T-helper 2 cell (primary cell): Measurements from ENCODE around the gene MRC2.
"Not testable (repeated sequence)": the region's sequence is repeated elsewhere in the genome, so short reads cannot be mapped to it uniquely, and the experiment has no call there.

Source experiments
- DNase-seq, 5 experiments: peaks; one replicate each; pipeline versions ENCODE4 v3.0.0 to v3.0.0-alpha.2; 2012 to 2022

MRC2 gene

DNA sequence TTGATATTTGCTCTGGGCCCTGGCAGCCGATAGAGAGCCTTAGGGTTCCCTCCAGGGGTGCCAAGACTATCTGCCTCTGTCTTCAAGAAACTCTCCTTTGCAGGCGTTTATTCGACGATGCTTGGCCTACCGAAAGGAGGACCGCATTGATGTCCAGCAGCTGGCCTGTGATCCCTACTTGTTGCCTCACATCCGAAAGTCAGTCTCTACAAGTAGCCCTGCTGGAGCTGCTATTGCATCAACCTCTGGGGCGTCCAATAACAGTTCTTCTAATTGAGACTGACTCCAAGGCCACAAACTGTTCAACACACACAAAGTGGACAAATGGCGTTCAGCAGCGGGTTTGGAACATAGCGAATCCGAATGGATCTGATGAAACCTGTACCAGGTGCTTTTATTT is 15.2 kb upstream of the MRC2 start:
- DNase-seq, result not testable (repeated sequence)

- DNase-seq, result not testable (repeated sequence)
Observed at GRCh38 chr17:62613095-62613494, 14.4 kb upstream of the MRC2 start.

- DNase-seq, result no peak
Observed at GRCh38 chr17:62614142-62614541, 13.3 kb upstream of the MRC2 start.

DNA sequence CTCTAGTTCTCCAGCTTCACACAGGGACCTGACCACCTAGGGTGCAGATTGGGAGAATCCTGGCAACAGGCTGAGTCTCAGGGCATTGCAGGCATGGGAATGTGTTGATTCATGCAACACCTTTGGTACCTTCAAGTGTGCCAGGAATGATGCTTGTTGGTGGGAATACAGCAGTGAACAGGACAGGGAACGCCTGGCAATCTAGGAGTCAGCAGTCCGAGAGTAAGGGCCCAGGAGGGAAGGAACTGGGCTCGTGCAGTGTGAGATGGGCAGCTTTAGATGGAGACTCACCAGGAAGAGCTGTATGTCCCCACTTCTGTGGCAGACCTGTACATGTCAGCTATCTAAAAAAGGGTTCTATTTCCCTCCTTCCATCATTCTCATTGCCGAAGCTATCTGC is 12.0 kb upstream of the MRC2 start:
- DNase-seq, result no peak

- DNase-seq, result no peak
Observed at GRCh38 chr17:62616993-62617893, 10.2 kb upstream of the MRC2 start.

- DNase-seq, result no peak
Observed at GRCh38 chr17:62617894-62618472, 9.5 kb upstream of the MRC2 start.

DNA sequence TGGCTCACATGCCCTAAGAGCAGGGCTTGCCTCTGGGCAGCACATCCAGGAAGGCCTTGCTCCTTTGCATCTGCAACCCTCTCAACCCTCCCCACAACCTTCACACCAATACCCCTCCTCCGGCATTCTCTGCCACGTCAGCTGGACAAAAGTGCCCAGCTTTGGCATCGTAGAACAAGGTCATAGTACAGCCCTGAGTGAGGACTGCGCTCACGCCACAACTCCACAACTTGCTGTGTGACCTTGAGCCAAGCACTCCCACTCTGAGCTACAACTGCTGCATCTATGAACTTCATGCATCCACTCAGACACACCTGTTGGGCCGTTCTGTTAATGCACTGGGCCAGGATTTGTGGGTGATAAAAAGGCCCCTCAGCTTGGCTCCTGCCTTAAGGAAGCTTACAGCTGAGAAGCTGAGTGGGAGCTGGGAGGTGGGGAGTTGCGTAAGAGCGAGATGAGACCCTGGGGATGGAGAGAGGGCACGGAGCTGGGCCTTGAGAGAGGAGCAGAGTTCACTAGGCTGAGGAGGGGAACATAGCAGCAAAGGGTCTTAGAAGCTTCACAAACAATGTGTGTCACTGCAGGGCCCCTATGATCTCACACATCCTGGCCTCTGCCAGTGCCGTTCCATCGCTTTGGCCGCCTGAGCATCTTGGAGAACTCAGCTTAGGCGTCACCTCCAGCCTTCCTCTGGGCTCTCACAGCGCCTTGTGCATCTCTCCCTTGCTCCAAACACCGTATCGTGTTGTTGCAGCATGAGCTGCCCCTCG is 8.6 kb upstream of the MRC2 start:
- no peak for DNase-seq

DNA sequence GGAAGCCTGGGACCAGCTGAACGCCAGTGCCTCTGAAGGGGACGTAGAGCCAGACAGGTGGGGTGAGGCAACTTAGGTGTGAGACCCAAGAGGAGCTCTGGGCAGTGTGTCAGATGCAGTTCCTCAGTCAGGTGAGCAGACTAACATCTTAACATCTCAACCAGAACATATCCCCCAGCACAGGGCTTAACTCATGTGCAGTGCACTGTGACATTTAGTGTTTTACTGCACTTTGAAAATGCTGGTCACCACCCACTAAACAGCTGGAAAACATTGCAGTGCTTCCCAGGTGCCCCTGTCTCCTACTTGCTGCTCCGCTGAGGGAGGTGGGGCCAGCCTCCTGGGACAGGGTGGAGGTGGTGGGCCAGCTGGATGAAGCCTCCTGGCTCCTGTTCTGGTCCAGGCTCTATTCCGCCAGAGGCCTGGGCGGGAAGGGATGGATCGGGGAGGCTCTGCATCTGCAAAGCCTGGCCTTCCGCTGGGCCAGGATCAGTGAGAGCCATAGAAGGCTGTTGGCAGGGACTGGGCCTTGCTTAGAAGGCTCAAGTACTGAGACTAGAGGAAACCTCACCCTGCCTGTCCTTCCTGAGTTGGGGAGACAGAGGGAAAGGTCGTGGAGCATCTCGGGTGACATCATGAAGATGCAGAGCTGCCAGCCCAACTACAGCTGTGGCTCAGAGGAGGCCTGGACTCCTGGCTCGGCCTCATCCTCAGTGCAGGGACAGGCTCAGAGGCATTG is 7.9 kb upstream of the MRC2 start:
- DNase-seq, result no peak

DNA sequence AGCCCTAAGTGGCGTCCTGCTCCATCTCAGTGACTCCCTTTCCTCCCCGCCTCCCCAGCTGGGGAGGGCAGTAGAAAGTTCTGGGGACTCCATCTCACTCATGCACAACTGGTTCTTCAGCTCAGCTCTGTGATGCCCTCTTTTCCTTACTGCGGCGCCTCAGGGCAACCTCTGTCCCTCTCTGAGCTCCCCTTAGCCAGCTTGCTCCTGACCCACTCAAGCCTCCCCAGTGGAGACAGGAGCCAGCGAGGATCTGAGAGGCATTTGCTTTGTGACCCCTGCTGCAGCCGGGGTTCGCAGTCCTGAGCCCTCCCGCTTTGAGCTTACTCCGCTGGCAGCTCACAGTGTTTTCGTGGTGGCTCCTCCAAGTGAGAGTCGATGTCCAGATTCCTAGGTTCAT is 6.2 kb upstream of the MRC2 start:
- no peak for DNase-seq

- no peak for DNase-seq
Observed at GRCh38 chr17:62625184-62625869, 2.1 kb upstream of the MRC2 start.

- DNase-seq, result no peak
Observed at GRCh38 chr17:62625870-62626200, 1.6 kb upstream of the MRC2 start.

DNA sequence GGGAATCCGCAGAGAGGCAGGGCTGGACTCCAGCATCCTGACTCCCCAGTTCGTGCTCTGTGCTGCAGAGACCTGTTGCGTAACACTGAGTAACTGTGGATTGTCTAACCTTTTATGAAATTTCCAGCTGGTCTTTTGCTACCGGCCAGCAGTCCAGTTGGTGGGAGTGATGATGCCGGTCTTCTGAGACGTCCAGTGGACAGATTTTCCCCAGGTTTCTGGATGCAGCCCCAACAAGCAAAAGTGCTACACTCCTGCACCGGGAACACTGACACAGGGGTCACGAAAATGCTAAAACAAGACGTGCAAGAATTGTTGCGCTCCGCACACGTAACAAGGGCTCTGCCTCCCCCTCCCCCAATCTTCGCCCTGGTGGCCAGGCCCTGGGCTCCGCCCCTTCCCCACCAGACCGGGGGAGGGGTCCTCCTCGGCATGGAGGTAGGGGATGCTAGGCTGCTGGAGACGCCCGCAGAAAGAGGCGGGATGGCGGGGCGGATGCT is 701 bp upstream of the MRC2 start:
- peak in 1 of 5 experiments; percentile 52 for DNase-seq

DNA sequence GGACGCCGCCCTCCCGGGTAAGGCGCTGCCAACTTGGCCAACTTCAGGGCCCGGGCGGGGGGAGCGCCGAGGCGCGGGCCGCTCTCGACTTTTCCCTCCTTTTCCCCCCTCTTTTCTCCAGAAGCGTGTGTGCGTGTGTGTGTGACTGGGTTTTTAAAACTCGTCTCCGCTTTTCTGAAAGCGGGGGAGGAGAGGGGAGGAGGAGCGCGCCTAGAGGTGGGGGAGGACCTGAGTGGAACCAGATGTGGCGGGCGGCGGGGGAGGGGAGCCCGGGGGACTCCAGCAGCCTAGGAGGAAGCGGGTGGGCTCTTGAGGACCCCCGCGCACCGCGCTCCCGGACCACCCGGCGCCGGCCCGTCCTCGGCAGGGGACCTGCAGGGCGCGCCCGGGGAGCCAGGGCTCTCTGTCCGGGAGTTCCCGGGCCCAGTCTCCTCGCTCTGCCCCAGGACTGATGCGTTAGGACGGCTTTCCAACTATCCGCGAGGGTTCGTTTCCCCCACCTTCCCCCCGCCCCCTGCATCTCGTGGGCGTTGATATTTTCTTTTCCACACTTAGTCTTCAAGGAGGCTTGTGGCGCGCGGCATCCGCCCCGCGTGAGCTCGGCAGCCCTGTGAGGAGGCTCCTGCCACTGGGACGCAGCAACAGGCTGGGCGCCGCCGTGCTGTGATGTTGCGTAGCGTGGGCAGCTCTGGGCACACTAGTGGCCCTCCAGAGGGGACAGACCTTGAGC is 599 bp downstream of the MRC2 start:
- DNase-seq, result peak in 2 of 5 experiments; percentile 19 to 74

GRCh38 chr17:62628831-62629555 is 1.5 kb downstream of the MRC2 start:
- peak in 1 of 5 experiments; percentile 28 for DNase-seq

DNA sequence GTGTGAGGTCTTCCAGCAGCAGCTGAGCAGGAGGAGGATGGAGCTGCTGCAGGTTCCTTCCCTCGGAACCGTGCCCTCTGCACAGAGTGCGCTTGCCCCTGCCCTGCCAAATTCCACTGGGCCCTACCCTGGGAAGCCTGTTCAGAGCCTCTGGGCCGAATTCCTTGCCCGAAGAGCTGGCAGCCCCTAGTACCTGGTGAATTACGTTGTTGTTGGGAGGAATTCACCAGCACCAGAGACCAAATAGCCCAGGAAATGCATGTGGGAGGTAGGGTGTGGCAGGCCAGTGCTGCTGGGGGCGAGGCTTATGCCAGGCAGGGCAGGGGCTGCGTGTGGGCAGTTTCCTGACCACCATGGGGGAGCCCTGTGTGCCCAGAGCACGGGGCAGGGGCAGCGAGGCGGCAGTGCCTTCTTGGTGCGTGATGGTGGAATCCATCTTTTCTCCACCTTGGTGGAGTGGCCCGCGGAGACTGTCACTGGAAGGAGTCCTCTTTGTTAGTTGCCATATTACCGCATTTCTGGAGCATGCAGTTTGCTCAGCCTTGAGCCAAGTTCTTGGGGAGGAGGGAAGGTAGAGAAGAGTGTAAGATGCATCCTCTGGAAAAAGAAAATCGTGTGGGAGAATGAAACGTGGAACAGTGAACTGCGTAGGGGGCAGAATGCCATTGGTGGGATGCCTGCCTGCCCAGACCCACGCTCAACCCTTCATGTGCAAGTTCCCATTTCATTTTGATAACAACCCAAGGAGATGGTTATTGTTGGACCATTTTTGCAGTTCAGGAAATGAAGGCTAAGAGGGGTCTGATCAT is 2.3 kb downstream of the MRC2 start:
- DNase-seq, result no peak

GRCh38 chr17:62630365-62631085 is 3.1 kb downstream of the MRC2 start:
- no peak for DNase-seq

DNA sequence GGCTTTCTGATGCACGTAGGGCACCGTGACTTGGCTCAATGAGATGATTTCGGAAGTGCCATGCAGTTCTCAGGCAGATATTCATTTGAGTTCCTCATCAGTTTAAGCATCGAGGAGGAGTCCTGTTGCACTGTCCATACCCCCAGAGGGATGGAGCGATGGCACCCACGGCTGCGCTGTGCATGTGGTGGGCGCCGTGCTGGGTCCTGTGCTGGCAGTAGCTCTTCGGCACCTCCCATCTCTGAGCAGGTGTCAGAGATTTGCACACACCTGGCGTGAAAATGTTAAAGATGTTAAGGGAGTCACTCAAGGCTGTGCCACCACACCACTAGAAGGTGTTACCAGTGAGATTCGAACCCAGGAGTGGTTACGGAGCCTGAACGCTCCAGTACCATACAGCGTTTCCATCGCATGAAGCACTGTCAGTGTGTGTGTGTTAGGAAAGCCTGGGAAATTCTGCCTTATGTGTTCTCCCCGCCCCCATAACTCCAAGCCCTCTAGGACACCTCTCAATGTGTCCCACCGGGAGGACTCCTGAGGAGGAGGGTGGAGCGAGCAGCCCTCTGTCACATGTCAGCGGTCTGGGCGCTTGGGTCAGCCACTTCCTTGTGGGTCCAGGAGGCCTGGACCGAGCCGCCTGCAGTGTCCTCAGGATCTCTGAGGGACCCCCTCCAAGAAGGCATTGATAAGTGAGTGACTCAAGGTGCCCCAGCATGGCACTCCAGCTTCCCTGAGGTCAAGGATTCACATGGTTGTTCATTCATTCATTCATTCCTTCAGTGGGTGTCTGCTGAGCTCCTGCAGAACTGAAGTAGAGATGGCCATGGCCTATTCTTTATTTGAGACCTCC is 3.8 kb downstream of the MRC2 start:
- no peak for DNase-seq
